H9 (cell line): ENCODE results near the gene ADORA3. TPM values are rescaled to one million over a fixed set of nuclear protein-coding genes. Genes with fewer than 3 reads are reported as not detected.

ENCODE experiments used
- DNase-seq: peaks from one replicate; pipeline ENCODE4 v3.0.0-alpha.2; 2017
- H2AFZ ChIP-seq: one replicate; pipeline ENCODE4 v1.6.1; 2013; ENCODE audit warnings: mild to moderate bottlenecking, low read length, control low read depth, moderate library complexity
- H2AK5ac ChIP-seq: 2 replicates; pipeline ENCODE4 v1.6.1; 2013; ENCODE audit warnings: low read length, control low read depth, mixed read lengths; ENCODE audit not compliant: insufficient read length
- H2BK120ac ChIP-seq: one replicate; pipeline ENCODE4 v1.6.1; 2013; ENCODE audit warnings: low read depth, mild to moderate bottlenecking, low read length, control low read depth, inconsistent platforms; ENCODE audit not compliant: poor library complexity, severe bottlenecking
- H2BK12ac ChIP-seq: 2 replicates; pipeline ENCODE4 v1.6.1; 2013; ENCODE audit warnings: low read length, control low read depth, mixed read lengths, low read depth; ENCODE audit not compliant: insufficient read length
- H2BK15ac ChIP-seq: 2 replicates; pipeline ENCODE4 v1.6.1; 2013; ENCODE audit warnings: low read depth, low read length, control low read depth
- H2BK20ac ChIP-seq: one replicate; pipeline ENCODE4 v1.6.1; 2013; ENCODE audit warnings: low read depth, mild to moderate bottlenecking, low read length, control low read depth, inconsistent platforms; ENCODE audit not compliant: poor library complexity, severe bottlenecking
- H2BK5ac ChIP-seq: 2 replicates; pipeline ENCODE4 v1.6.1; 2013; ENCODE audit warnings: low read length, control low read depth, mixed read lengths; ENCODE audit not compliant: insufficient read length
- H3K14ac ChIP-seq: 2 replicates; pipeline ENCODE4 v1.6.1; 2013; ENCODE audit warnings: low read length, control low read depth; ENCODE audit not compliant: insufficient read depth
- H3K18ac ChIP-seq: 2 replicates; pipeline ENCODE4 v1.6.1; 2013; ENCODE audit warnings: low read depth, mild to moderate bottlenecking, mixed read lengths, low read length, control low read depth; ENCODE audit not compliant: insufficient read length
- H3K23ac ChIP-seq: 2 replicates; pipeline ENCODE4 v1.6.1; 2013; ENCODE audit warnings: low read length, control low read depth, mixed read lengths, low read depth; ENCODE audit not compliant: insufficient read length
- H3K23me2 ChIP-seq: 2 replicates; pipeline ENCODE4 v1.6.1; 2013; ENCODE audit warnings: low read depth, mild to moderate bottlenecking, mixed read lengths, low read length, control low read depth; ENCODE audit not compliant: insufficient read length, poor library complexity, severe bottlenecking
- H3K27ac ChIP-seq: 2 replicates; pipeline ENCODE4 v1.5.1; 2013; ENCODE audit warnings: low read length, control low read depth, mixed read lengths, low read depth; ENCODE audit not compliant: insufficient read length
- H3K27me3 ChIP-seq: 2 replicates; pipeline ENCODE4 v1.6.1; 2013; ENCODE audit warnings: low read length, control low read depth, inconsistent platforms; ENCODE audit not compliant: insufficient read depth
- H3K4ac ChIP-seq: 2 replicates; pipeline ENCODE4 v1.6.1; 2013; ENCODE audit warnings: low read depth, mild to moderate bottlenecking, control low read depth, inconsistent platforms, low read length, moderate library complexity
- H3K4me1 ChIP-seq: 2 replicates; pipeline ENCODE4 v1.6.1; 2013; ENCODE audit warnings: low read length, control low read depth, inconsistent platforms; ENCODE audit not compliant: insufficient read depth
- H3K4me2 ChIP-seq: 2 replicates; pipeline ENCODE4 v1.6.1; 2013; ENCODE audit warnings: low read length, control low read depth, mixed read lengths; ENCODE audit not compliant: insufficient read length, insufficient read depth
- H3K56ac ChIP-seq: 2 replicates; pipeline ENCODE4 v1.6.1; 2013; ENCODE audit warnings: low read depth, mild to moderate bottlenecking, mixed read lengths, low read length, control low read depth; ENCODE audit not compliant: insufficient read length
- H3K79me1 ChIP-seq: 2 replicates; pipeline ENCODE4 v1.6.1; 2013; ENCODE audit warnings: low read depth, mild to moderate bottlenecking, moderate library complexity, low read length, control low read depth, inconsistent platforms; ENCODE audit not compliant: insufficient read depth, poor library complexity, severe bottlenecking
- H3K79me2 ChIP-seq: 2 replicates; pipeline ENCODE4 v1.6.1; 2013; ENCODE audit warnings: low read length, control low read depth, inconsistent platforms; ENCODE audit not compliant: insufficient read depth
- H3K9ac ChIP-seq: 2 replicates; pipeline ENCODE4 v1.6.1; 2013; ENCODE audit warnings: low read length, control low read depth, mixed read lengths; ENCODE audit not compliant: insufficient read length; ENCODE audit errors: extremely low read depth
- H3K9me3 ChIP-seq: one replicate; pipeline ENCODE4 v1.6.1; 2013; ENCODE audit warnings: low read depth, low read length, inconsistent platforms; ENCODE audit not compliant: control insufficient read depth
- H3T11ph ChIP-seq: one replicate; pipeline ENCODE4 v1.6.1; 2013; ENCODE audit warnings: mild to moderate bottlenecking, low read length, control low read depth, inconsistent platforms
- H4K20me1 ChIP-seq: one replicate; pipeline ENCODE4 v1.6.1; 2013; ENCODE audit not compliant: control insufficient read depth, insufficient read length, insufficient read depth
- H4K5ac ChIP-seq: 2 replicates; pipeline ENCODE4 v1.6.1; 2013; ENCODE audit warnings: low read depth, mild to moderate bottlenecking, mixed read lengths, low read length, control low read depth; ENCODE audit not compliant: insufficient read length
- H4K8ac ChIP-seq: replicated peaks from 2 replicates; pipeline ENCODE4 v1.6.1; 2013; ENCODE audit warnings: low read length, control low read depth, mixed read lengths, low read depth; ENCODE audit not compliant: insufficient read length
- H4K91ac ChIP-seq: 2 replicates; pipeline ENCODE4 v1.6.1; 2013; ENCODE audit warnings: low read depth, mild to moderate bottlenecking, moderate library complexity, mixed read lengths, low read length, control low read depth; ENCODE audit not compliant: insufficient read length
- H3K27ac Mint-ChIP-seq, 3 experiments: 2 replicates in 2 of 3; 3 replicates in 1 of 3; pipeline ENCODE4 v1.8.0; 2020 to 2021; ENCODE audit warnings: mixed read lengths in 3 of 3, mild to moderate bottlenecking in 1 of 3, moderate library complexity in 1 of 3
- H3K27me3 Mint-ChIP-seq: 2 replicates; pipeline ENCODE4 v1.8.0; 2021; ENCODE audit warnings: low read depth, mild to moderate bottlenecking, moderate library complexity, mixed read lengths
- H3K36me3 Mint-ChIP-seq, 3 experiments: 2 replicates in 2 of 3; 3 replicates in 1 of 3; pipeline ENCODE4 v1.8.0; 2020 to 2021; ENCODE audit warnings: low read depth in 3 of 3, mixed read lengths in 3 of 3; ENCODE audit not compliant: insufficient read depth in 1 of 3
- H3K4me1 Mint-ChIP-seq, 2 experiments: 2 replicates each; pipeline ENCODE4 v1.8.0; 2020; ENCODE audit warnings: mixed read lengths in 2 of 2
- H3K4me3 Mint-ChIP-seq, 2 experiments: 2 replicates in 1 of 2; 3 replicates in 1 of 2; pipeline ENCODE4 v1.8.0; 2020 to 2021; ENCODE audit warnings: mild to moderate bottlenecking in 2 of 2, mixed read lengths in 2 of 2, moderate library complexity in 1 of 2
- H3K9me3 Mint-ChIP-seq, 2 experiments: 2 replicates in 1 of 2; 3 replicates in 1 of 2; pipeline ENCODE4 v1.8.0; 2020; ENCODE audit warnings: mild to moderate bottlenecking in 2 of 2, mixed read lengths in 2 of 2, moderate library complexity in 1 of 2
- CTCF ChIP-seq: fragments of 200-600 bp; sonication (generic); conservative IDR thresholded peaks from 3 replicates; pipeline ENCODE4 v1.8.0; 2021; ENCODE audit warnings: antibody characterized with exemption, mild to moderate bottlenecking
- WGBS: extraction: QIAGEN DNeasy Blood & Tissue Kit; methylation state at CpG from one replicate; pipeline ENCODE4 v1.1.7; 2013; ENCODE audit warnings: missing lambda C conversion rate, low lambda C conversion rate, mixed read lengths; ENCODE audit not compliant: insufficient read length; ENCODE audit errors: extremely low coverage; 5-methylcytosine and 5-hydroxymethylcytosine counted together
- total RNA-seq: library from RNA; stranded (reverse); gene quantifications from 2 replicates; pipeline ENCODE4 v1.2.1, GENCODE V29; 2021

Gene ADORA3
- total RNA-seq, 1 experiment from 2014 or later = not detected

GRCh38 chr1:111517469-111518225 lies 14.2 kb upstream of the ADORA3 start:
- H3T11ph ChIP-seq = no peak overlapping the region
- no peaks in the 10 kb centered on the region for H3K79me2 ChIP-seq
- no peak overlapping the region for H2BK20ac ChIP-seq
- no peak overlapping the region for H2AK5ac ChIP-seq
- no peak overlapping the region for H3K4me2 ChIP-seq
- H3K27me3 ChIP-seq = no peaks in the 10 kb centered on the region
- no peaks in the 10 kb centered on the region for H3K9me3 ChIP-seq
- no peak overlapping the region for H3K9ac ChIP-seq
- Mint-ChIP-seq H3K36me3 (no peaks in the 10 kb centered on the region), H3K4me3 (no peak overlapping the region), H3K4me1 (0 out of 4 replicates have a peak, but pooled peaks cover 0 to 6% of the 10 kb centered on the region in 2 experiments), H3K27ac (no peak overlapping the region), H3K27me3 (peaks cover 3% of the 10 kb centered on the region), H3K9me3 (no peaks in the 10 kb centered on the region)
- H2BK15ac ChIP-seq = no peak overlapping the region
- no peak for DNase-seq
- no peak overlapping the region for H3K56ac ChIP-seq
- no peak overlapping the region for H4K91ac ChIP-seq
- H2BK5ac ChIP-seq = no peak overlapping the region
- H3K18ac ChIP-seq = no peak overlapping the region
- H3K23me2 ChIP-seq = no peaks in the 10 kb centered on the region
- no peak overlapping the region for H4K5ac ChIP-seq
- H3K4ac ChIP-seq = no peak overlapping the region
- H3K4me1 ChIP-seq = no peaks in the 10 kb centered on the region
- no peak overlapping the region for H3K27ac ChIP-seq
- no peaks in the 10 kb centered on the region for H3K79me1 ChIP-seq
- H4K20me1 ChIP-seq = no peaks in the 10 kb centered on the region
- H2AFZ ChIP-seq = no peak overlapping the region
- no peak overlapping the region for H3K14ac ChIP-seq
- no peak overlapping the region for H2BK12ac ChIP-seq
- no peak for TF ChIP-seq CTCF
- no peak overlapping the region for H4K8ac ChIP-seq
- H2BK120ac ChIP-seq = no peak overlapping the region
- no peak overlapping the region for H3K23ac ChIP-seq
- no CpG with 5 or more reads among the region's 1 CpG for WGBS
